HL-60 (cell line): ENCODE results near the gene PARL.

Experiments used
- POLR2AphosphoS5 ChIP-seq: IDR thresholded peaks from 2 replicates; pipeline ENCODE4 v1.6.1; 2012; ENCODE audit warnings: low read depth
- TF ChIP-seq, protein P1 (sequence below): IDR thresholded peaks from one replicate; pipeline ENCODE4 v1.5.1; 2011; ENCODE audit warnings: low read length, control low read depth, inconsistent platforms; ENCODE audit not compliant: insufficient read depth

DNA sequence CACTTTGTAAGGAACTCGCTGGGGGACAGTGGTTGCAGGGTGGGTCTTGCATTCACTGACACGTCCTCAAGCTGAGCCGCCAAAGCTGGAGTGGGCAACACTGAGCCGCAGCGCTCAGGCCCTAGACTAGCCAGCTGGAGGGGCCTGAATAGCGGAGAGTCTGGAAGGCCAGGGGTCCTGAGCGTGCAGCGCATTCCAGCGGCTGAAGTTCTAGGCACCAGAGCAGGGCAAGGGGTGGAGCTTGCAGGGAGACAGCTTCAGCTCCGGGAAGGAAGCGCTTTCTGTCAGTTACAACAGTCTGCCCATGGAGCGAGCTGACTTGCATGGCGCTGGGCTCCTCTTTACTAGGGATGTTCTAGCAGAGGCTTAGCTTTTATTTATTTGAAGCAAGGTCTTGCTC is 62.0 kb downstream of the PARL start:
- TF ChIP-seq, protein P1, sequence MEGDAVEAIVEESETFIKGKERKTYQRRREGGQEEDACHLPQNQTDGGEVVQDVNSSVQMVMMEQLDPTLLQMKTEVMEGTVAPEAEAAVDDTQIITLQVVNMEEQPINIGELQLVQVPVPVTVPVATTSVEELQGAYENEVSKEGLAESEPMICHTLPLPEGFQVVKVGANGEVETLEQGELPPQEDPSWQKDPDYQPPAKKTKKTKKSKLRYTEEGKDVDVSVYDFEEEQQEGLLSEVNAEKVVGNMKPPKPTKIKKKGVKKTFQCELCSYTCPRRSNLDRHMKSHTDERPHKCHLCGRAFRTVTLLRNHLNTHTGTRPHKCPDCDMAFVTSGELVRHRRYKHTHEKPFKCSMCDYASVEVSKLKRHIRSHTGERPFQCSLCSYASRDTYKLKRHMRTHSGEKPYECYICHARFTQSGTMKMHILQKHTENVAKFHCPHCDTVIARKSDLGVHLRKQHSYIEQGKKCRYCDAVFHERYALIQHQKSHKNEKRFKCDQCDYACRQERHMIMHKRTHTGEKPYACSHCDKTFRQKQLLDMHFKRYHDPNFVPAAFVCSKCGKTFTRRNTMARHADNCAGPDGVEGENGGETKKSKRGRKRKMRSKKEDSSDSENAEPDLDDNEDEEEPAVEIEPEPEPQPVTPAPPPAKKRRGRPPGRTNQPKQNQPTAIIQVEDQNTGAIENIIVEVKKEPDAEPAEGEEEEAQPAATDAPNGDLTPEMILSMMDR, result no peak
- no peak for TF ChIP-seq POLR2AphosphoS5
